Measurements from ENCODE around the gene DNAJB11. TPM values are rescaled to one million over a fixed set of nuclear protein-coding genes. Genes with fewer than 3 reads are reported as not detected.

DNAJB11 gene
- total RNA-seq, 2 donors from 2014 or later, result 34.9 to 42.5 TPM

DNA sequence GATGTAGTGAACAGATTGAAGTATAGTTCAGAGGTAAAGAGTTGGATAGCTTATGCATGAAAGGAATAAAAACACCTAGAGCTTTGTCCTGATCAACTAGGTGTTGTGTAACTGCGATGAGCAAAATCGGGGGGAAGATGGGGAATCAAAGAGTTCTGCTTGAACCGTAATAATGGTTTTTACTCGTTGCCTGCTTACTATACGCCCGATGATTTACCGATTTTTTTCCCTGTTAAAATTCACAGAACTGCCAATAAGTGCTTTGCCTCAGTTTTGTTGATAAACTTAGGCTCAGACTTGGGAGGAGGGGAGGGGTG is 783 bp upstream of the DNAJB11 start:
- Histone ChIP-seq H3K4me3 (peak overlapping the region; percentile 59 to 76), H3K27ac (peak overlapping the region; percentile 64 to 80), H3K27me3 (replicated peaks; ENCODE audit: insufficient read depth) (no peaks in the 10 kb centered on the region), H3K9me3 (no peaks in the 10 kb centered on the region), H3K36me3 (no peaks in the 10 kb centered on the region), H3K4me1 (replicated peaks) (peaks cover 3% of the 10 kb centered on the region)
- DNase-seq (ENCODE audit: low spot score), result no peak
- 6% methylated on average over 7 of the region's 7 CpGs for WGBS
- TF ChIP-seq, protein P1, sequence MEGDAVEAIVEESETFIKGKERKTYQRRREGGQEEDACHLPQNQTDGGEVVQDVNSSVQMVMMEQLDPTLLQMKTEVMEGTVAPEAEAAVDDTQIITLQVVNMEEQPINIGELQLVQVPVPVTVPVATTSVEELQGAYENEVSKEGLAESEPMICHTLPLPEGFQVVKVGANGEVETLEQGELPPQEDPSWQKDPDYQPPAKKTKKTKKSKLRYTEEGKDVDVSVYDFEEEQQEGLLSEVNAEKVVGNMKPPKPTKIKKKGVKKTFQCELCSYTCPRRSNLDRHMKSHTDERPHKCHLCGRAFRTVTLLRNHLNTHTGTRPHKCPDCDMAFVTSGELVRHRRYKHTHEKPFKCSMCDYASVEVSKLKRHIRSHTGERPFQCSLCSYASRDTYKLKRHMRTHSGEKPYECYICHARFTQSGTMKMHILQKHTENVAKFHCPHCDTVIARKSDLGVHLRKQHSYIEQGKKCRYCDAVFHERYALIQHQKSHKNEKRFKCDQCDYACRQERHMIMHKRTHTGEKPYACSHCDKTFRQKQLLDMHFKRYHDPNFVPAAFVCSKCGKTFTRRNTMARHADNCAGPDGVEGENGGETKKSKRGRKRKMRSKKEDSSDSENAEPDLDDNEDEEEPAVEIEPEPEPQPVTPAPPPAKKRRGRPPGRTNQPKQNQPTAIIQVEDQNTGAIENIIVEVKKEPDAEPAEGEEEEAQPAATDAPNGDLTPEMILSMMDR (IDR thresholded peaks at IDR 0.05), result no peak
- TF ChIP-seq POLR2AphosphoS5 (IDR thresholded peaks at IDR 0.05) (no peak), POLR2A (IDR thresholded peaks at IDR 0.05) (no peak)
- intact Hi-C loops (cut with DNase I), result loop anchor here (10.0 kb wide), 1 partner anchor 215 kb away; the partner anchor contains the start of gene EIF4A2

DNA sequence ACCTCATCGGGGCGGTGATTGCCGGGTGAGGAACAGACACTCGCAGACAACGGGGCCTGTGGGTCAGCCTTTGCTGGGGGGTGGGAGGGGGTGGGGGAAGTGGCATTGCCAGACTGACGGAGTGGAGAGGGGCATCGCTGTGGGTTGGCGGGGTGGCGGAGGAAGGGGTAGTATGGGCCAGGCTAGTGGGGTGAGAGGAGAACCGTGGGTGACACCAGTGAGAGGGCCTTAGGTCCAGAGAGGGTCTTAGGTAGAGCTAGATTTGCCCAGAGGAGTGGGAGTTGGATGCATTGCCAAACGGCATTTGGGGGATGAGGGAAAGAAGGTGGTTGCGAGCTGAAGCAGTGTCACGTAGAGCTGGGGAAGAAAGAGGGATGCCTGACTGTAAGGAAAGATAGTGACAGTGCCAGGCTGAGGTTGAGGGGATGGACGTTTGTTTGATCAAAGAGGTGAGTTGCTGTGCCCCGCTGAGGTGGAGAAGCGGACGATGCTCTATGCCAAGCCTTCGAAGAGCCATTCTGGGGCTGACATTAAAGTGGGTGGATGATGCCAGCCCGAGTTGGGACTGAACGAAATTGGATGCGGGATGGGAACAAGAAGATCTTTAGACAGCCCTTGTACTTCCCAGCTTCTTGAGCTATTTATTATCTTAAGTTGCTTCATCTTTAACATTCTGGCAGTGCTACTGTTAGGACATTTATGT is 572 bp downstream of the DNAJB11 start:
- peak overlapping the region; percentile 79 to 80 for H3K27ac ChIP-seq
- intact Hi-C loops (cut with DNase I), result loop anchor here (10.0 kb wide), 1 partner anchor 214 kb away; the partner anchor contains the start of gene EIF4A2
- no peak for TF ChIP-seq POLR2A (IDR thresholded peaks at IDR 0.05)
- TF ChIP-seq POLR2AphosphoS5 (IDR thresholded peaks at IDR 0.05), result no peak
- TF ChIP-seq, protein P1 (IDR thresholded peaks at IDR 0.05), result no peak
- no peak for DNase-seq (ENCODE audit: low spot score)
- peak overlapping the region; percentile 59 to 76 for H3K4me3 ChIP-seq
- peaks cover 0 to 4% of the 10 kb centered on the region in 2 donors for H3K36me3 ChIP-seq
- peaks cover 3% of the 10 kb centered on the region for H3K4me1 ChIP-seq (replicated peaks)
- no peaks in the 10 kb centered on the region for H3K27me3 ChIP-seq (replicated peaks; ENCODE audit: insufficient read depth)
- no peaks in the 10 kb centered on the region for H3K9me3 ChIP-seq
- WGBS, result 6% methylated on average over 21 of the region's 21 CpGs

DNA sequence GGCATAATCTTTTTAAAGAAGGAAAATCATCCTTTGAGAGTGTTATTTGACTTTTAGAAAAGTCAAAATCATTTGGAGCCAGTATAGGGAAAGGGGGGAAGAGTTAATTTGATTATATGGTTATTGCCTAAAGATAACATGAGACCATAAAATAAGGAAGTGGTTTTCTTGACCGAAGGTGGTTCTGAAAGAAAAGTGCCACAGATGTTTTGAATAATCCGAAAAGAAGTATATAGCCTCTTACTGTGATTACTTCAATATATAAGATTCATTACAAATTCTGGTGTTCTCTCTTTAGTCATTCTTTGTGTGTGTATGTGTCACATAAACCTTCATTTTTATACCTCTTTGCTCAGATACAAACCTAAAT is 1.1 kb downstream of the DNAJB11 start:
- Histone ChIP-seq H3K27ac (no peak overlapping the region), H3K36me3 (peaks cover 0 to 8% of the 10 kb centered on the region in 2 donors), H3K9me3 (no peaks in the 10 kb centered on the region), H3K4me3 (peak overlapping the region; percentile 59 to 76), H3K4me1 (replicated peaks) (peaks cover 3% of the 10 kb centered on the region), H3K27me3 (replicated peaks; ENCODE audit: insufficient read depth) (no peaks in the 10 kb centered on the region)
- no peak for TF ChIP-seq POLR2AphosphoS5 (IDR thresholded peaks at IDR 0.05)
- TF ChIP-seq, protein P1 (IDR thresholded peaks at IDR 0.05), result no peak
- TF ChIP-seq POLR2A (IDR thresholded peaks at IDR 0.05), result no peak
- intact Hi-C loops (cut with DNase I), result loop anchor here (10.0 kb wide), 1 partner anchor 213 kb away; the partner anchor contains the start of gene EIF4A2
- 75% methylated on average over 2 of the region's 2 CpGs for WGBS
- no peak for DNase-seq (ENCODE audit: low spot score)

DNA sequence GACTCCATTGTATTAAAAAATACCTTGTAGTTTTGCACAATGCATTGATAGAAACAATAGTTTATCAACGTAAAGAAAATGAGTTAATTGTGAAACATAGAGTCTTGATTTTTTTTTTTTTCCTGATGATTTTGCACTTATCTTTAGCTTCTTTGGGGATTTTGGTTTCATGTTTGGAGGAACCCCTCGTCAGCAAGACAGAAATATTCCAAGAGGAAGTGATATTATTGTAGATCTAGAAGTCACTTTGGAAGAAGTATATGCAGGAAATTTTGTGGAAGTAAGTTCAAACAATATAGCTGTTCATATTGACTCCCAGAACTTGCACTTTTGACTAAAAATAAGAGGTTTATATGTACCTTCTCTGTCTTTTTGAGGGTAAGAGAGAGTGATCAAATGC is 7.0 kb downstream of the DNAJB11 start:
- no peak overlapping the region for H3K4me3 ChIP-seq
- no peaks in the 10 kb centered on the region for H3K9me3 ChIP-seq
- no peak for DNase-seq (ENCODE audit: low spot score)
- H3K27me3 ChIP-seq (replicated peaks; ENCODE audit: insufficient read depth), result no peaks in the 10 kb centered on the region
- TF ChIP-seq, protein P1 (IDR thresholded peaks at IDR 0.05), result no peak
- no peak for TF ChIP-seq POLR2A (IDR thresholded peaks at IDR 0.05)
- no peak for TF ChIP-seq POLR2AphosphoS5 (IDR thresholded peaks at IDR 0.05)
- no peak overlapping the region for H3K27ac ChIP-seq
- peaks cover 0 to 8% of the 10 kb centered on the region in 2 donors for H3K36me3 ChIP-seq
- no peaks in the 10 kb centered on the region for H3K4me1 ChIP-seq (replicated peaks)
- intact Hi-C loops (cut with DNase I), result loop anchor here (10.0 kb wide), 1 partner anchor 207 kb away; the partner anchor contains the start of gene EIF4A2
- WGBS, result 85% methylated on average over 2 of the region's 2 CpGs

DNA sequence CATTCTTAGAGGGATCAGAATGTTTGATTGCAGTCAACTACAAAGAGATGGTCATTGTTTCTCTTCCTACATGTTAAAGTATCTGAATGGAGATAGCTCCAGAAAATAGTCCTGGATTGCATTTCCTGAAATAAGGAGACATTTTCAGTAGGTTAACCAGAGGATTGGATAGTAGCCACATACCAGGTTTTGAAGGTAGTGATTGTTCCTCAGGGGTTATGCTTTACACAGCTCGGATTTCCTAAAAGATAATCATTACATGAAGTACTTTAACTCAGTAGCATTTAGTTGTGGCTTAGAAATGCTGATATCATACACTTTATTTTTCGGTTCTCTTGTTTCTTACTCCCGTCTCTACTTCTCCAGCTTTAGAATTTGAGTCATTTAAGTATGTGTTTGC is 10.3 kb downstream of the DNAJB11 start:
- Histone ChIP-seq H3K27ac (no peak overlapping the region), H3K4me3 (no peak overlapping the region), H3K4me1 (replicated peaks) (no peaks in the 10 kb centered on the region), H3K36me3 (peaks cover 0 to 7% of the 10 kb centered on the region in 2 donors), H3K9me3 (no peaks in the 10 kb centered on the region), H3K27me3 (replicated peaks; ENCODE audit: insufficient read depth) (no peaks in the 10 kb centered on the region)
- TF ChIP-seq, protein P1 (IDR thresholded peaks at IDR 0.05), result no peak
- TF ChIP-seq POLR2AphosphoS5 (IDR thresholded peaks at IDR 0.05), result no peak
- TF ChIP-seq POLR2A (IDR thresholded peaks at IDR 0.05), result no peak
- WGBS, result 93% methylated on average over 3 of the region's 3 CpGs
- intact Hi-C loops (cut with DNase I), result no loop called here
- no peak for DNase-seq (ENCODE audit: low spot score)

All from prostate gland (tissue), 2 donors.